Urinary bladder (tissue), 4 donors: ENCODE measurements around the gene CREBBP. TPM values are rescaled to one million over a fixed set of nuclear protein-coding genes. Genes with fewer than 3 reads are reported as not detected.

Source experiments
- DNase-seq: peaks from one replicate; pipeline ENCODE4 v3.0.0-alpha.2; 2015; ENCODE audit errors: extremely low spot score
- H3K27ac ChIP-seq: one replicate; pipeline ENCODE4 v1.5.1; 2013; ENCODE audit warnings: low read depth, mild to moderate bottlenecking, moderate library complexity
- H3K36me3 ChIP-seq: one replicate; pipeline ENCODE4 v1.6.1; 2013; ENCODE audit warnings: mild to moderate bottlenecking, moderate library complexity; ENCODE audit not compliant: insufficient read depth
- H3K4me1 ChIP-seq: one replicate; pipeline ENCODE4 v1.6.1; 2013; ENCODE audit warnings: mild to moderate bottlenecking, moderate library complexity; ENCODE audit not compliant: insufficient read depth
- H3K4me3 ChIP-seq: one replicate; pipeline ENCODE4 v1.5.1; 2013; ENCODE audit warnings: low read depth, low read length
- WGBS: extraction: QIAGEN DNeasy Blood & Tissue Kit; methylation state at CpG from one replicate; pipeline ENCODE4 v1.1.7; 2013; 5-methylcytosine and 5-hydroxymethylcytosine counted together
- polyA plus RNA-seq: library from polyadenylated mRNA; stranded (reverse); fragments of 200-250 nt; gene quantifications from one replicate; pipeline ENCODE4 v1.2.3, GENCODE V29; 2013
- total RNA-seq: library from RNA; depleted of rRNA; stranded (reverse); fragments of >200 nt; gene quantifications from one replicate; pipeline ENCODE4 v1.2.3, GENCODE V29; 2014
- donor health status: healthy with polysubstance abuse.
- donor health status: healthy.

Gene CREBBP
- total and polyA plus RNA-seq, 2 donors: 23.2 to 67.3 TPM

- WGBS: 82% methylated on average over 16 of the region's 16 CpGs
Measured at GRCh38 chr16:3712861-3713372, 167.6 kb downstream of the CREBBP start.

GRCh38 chr16:3706253-3707012 is 174.1 kb downstream of the CREBBP start:
- WGBS: 95% methylated on average over 10 of the region's 10 CpGs
- Histone ChIP-seq H3K4me3 (no peak overlapping the region), H3K27ac (no peak overlapping the region), H3K4me1 (no peaks in the 10 kb centered on the region), H3K36me3 (no peaks in the 10 kb centered on the region)
- DNase-seq: no peak

More at GRCh38 chr16:3712861-3713372, 167.6 kb downstream of the CREBBP start:
- Histone ChIP-seq H3K4me3 (no peak overlapping the region), H3K27ac (no peak overlapping the region), H3K36me3 (no peaks in the 10 kb centered on the region), H3K4me1 (no peaks in the 10 kb centered on the region)
- no peak for DNase-seq

- no peaks in the 10 kb centered on the region for H3K4me1 ChIP-seq
- no peaks in the 10 kb centered on the region for H3K36me3 ChIP-seq
- H3K27ac ChIP-seq: no peak overlapping the region
- no peak overlapping the region for H3K4me3 ChIP-seq
- 96% methylated on average over 7 of the region's 7 CpGs for WGBS
- DNase-seq: no peak
Measured at GRCh38 chr16:3702082-3702481, 178.4 kb downstream of the CREBBP start.

- no peak for DNase-seq
- Histone ChIP-seq H3K4me3 (no peak overlapping the region), H3K27ac (no peak overlapping the region), H3K4me1 (no peaks in the 10 kb centered on the region), H3K36me3 (no peaks in the 10 kb centered on the region)
- 91% methylated on average over 4 of the region's 4 CpGs for WGBS
Measured at GRCh38 chr16:3701531-3701930, 179.0 kb downstream of the CREBBP start.

GRCh38 chr16:3698941-3699340 is 181.6 kb downstream of the CREBBP start:
- H3K4me3 ChIP-seq: no peak overlapping the region
- 70% methylated on average over 4 of the region's 4 CpGs for WGBS
- DNase-seq: no peak
- no peak overlapping the region for H3K27ac ChIP-seq
- H3K36me3 ChIP-seq: no peaks in the 10 kb centered on the region
- no peaks in the 10 kb centered on the region for H3K4me1 ChIP-seq

GRCh38 chr16:3696425-3697218 is 183.9 kb downstream of the CREBBP start:
- Histone ChIP-seq H3K4me1 (no peaks in the 10 kb centered on the region), H3K27ac (no peak overlapping the region), H3K4me3 (no peak overlapping the region), H3K36me3 (no peaks in the 10 kb centered on the region)
- WGBS: 64% methylated on average over 13 of the region's 13 CpGs
- DNase-seq: no peak

- DNase-seq: no peak
- 88% methylated on average over 19 of the region's 19 CpGs for WGBS
- no peaks in the 10 kb centered on the region for H3K4me1 ChIP-seq
- H3K36me3 ChIP-seq: no peaks in the 10 kb centered on the region
- no peak overlapping the region for H3K4me3 ChIP-seq
- H3K27ac ChIP-seq: no peak overlapping the region
Measured at GRCh38 chr16:3695610-3696369, 184.7 kb downstream of the CREBBP start.

- H3K36me3 ChIP-seq: no peaks in the 10 kb centered on the region
- 90% methylated on average over 9 of the region's 9 CpGs for WGBS
- DNase-seq: no peak
- H3K27ac ChIP-seq: no peak overlapping the region
- no peaks in the 10 kb centered on the region for H3K4me1 ChIP-seq
- no peak overlapping the region for H3K4me3 ChIP-seq
Measured at GRCh38 chr16:3694051-3694450, 186.5 kb downstream of the CREBBP start.

- no peak for DNase-seq
- Histone ChIP-seq H3K4me1 (no peaks in the 10 kb centered on the region), H3K4me3 (no peak overlapping the region), H3K36me3 (no peaks in the 10 kb centered on the region), H3K27ac (no peak overlapping the region)
- WGBS: 85% methylated on average over 12 of the region's 12 CpGs
Measured at GRCh38 chr16:3691761-3692160, 188.8 kb downstream of the CREBBP start.

GRCh38 chr16:3690980-3691720 is 189.4 kb downstream of the CREBBP start:
- H3K4me3 ChIP-seq: no peak overlapping the region
- H3K27ac ChIP-seq: no peak overlapping the region
- DNase-seq: no peak
- 73% methylated on average over 19 of the region's 19 CpGs for WGBS
- no peaks in the 10 kb centered on the region for H3K4me1 ChIP-seq
- no peaks in the 10 kb centered on the region for H3K36me3 ChIP-seq

- no peak overlapping the region for H3K27ac ChIP-seq
- peak; percentile 78 for DNase-seq
- no peak overlapping the region for H3K4me3 ChIP-seq
- no peaks in the 10 kb centered on the region for H3K4me1 ChIP-seq
- WGBS: 13% methylated on average over 18 of the region's 18 CpGs
- H3K36me3 ChIP-seq: no peaks in the 10 kb centered on the region
Measured at GRCh38 chr16:3690470-3690928, 190.0 kb downstream of the CREBBP start.

GRCh38 chr16:3689731-3690130 is 190.8 kb downstream of the CREBBP start:
- Histone ChIP-seq H3K36me3 (no peaks in the 10 kb centered on the region), H3K4me1 (no peaks in the 10 kb centered on the region), H3K4me3 (no peak overlapping the region), H3K27ac (no peak overlapping the region)
- no peak for DNase-seq
- 91% methylated on average over 7 of the region's 7 CpGs for WGBS

GRCh38 chr16:3687792-3688191 is 192.7 kb downstream of the CREBBP start:
- Histone ChIP-seq H3K27ac (no peak overlapping the region), H3K36me3 (no peaks in the 10 kb centered on the region), H3K4me3 (no peak overlapping the region), H3K4me1 (no peaks in the 10 kb centered on the region)
- WGBS: 88% methylated on average over 9 of the region's 9 CpGs
- no peak for DNase-seq
